HepG2 (cell line): ENCODE data around the gene SCAF11. TPM values are rescaled to one million over a fixed set of nuclear protein-coding genes. Genes with fewer than 3 reads are reported as not detected.

Source experiments
- CCDC6 ChIP-seq: sonication (generic); formaldehyde crosslinking; IDR thresholded peaks from 2 replicates; pipeline ENCODE4 v1.8.1; 2022; ENCODE audit warnings: mild to moderate bottlenecking, missing genetic modification reagents, moderate library complexity
- CEBPZ ChIP-seq: IDR thresholded peaks from 2 replicates; pipeline ENCODE4 v1.6.1; 2012; ENCODE audit warnings: low read length, improper control_type of control experiment
- CREB1 ChIP-seq, 2 experiments: fragments of 450-650 bp in 1 of 2; IDR thresholded peaks; 2 replicates each; pipeline ENCODE4 v1.6.1; 2016 to 2017; ENCODE audit warnings: control low read depth in 1 of 2, mild to moderate bottlenecking in 1 of 2, missing compliant biosample characterization in 1 of 2, missing genetic modification characterization in 1 of 2
- HNRNPK ChIP-seq: fragments of 200-400 bp; formaldehyde crosslinking; IDR thresholded peaks from 2 replicates; pipeline ENCODE4 v1.6.1; 2018; ENCODE audit warnings: low read length, low read depth, moderate library complexity, mild to moderate bottlenecking; ENCODE audit not compliant: poor library complexity, severe bottlenecking
- NRL ChIP-seq: sonication (generic); formaldehyde crosslinking; IDR thresholded peaks from 2 replicates; pipeline ENCODE4 v1.5.0; 2020; ENCODE audit warnings: missing genetic modification reagents, mild to moderate bottlenecking, moderate library complexity, borderline replicate concordance
- RARA ChIP-seq: IDR thresholded peaks from 2 replicates; pipeline ENCODE4 v1.6.1; 2016; ENCODE audit warnings: missing genetic modification reagents, missing compliant biosample characterization
- RARG ChIP-seq: sonication (generic); formaldehyde crosslinking; IDR thresholded peaks from 2 replicates; pipeline ENCODE4 v1.4.0; 2020; ENCODE audit warnings: low read depth, mild to moderate bottlenecking, missing genetic modification reagents
- SMAD1 ChIP-seq: sonication (generic); formaldehyde crosslinking; IDR thresholded peaks from 2 replicates; pipeline ENCODE4 v1.4.0; 2020; ENCODE audit warnings: missing genetic modification reagents, low read depth, mild to moderate bottlenecking, borderline replicate concordance
- TBX2 ChIP-seq: sonication (generic); formaldehyde crosslinking; IDR thresholded peaks from 2 replicates; pipeline ENCODE4 v1.5.0; 2020; ENCODE audit warnings: missing genetic modification reagents, mild to moderate bottlenecking, borderline replicate concordance
- ZFP41 ChIP-seq: sonication (generic); formaldehyde crosslinking; IDR thresholded peaks from 2 replicates; pipeline ENCODE4 v1.4.0; 2020; ENCODE audit warnings: mild to moderate bottlenecking, missing genetic modification reagents, borderline replicate concordance
- ZNF224 ChIP-seq: sonication (generic); formaldehyde crosslinking; IDR thresholded peaks from 2 replicates; pipeline ENCODE4 v1.5.0; 2020; ENCODE audit warnings: mild to moderate bottlenecking, missing genetic modification reagents
- ZNF3 ChIP-seq: IDR thresholded peaks from 2 replicates; pipeline ENCODE4 v1.7.0; 2017; ENCODE audit warnings: inconsistent platforms
- ZNF788 ChIP-seq: sonication (generic); formaldehyde crosslinking; IDR thresholded peaks from 2 replicates; pipeline ENCODE4 v1.5.0; 2020; ENCODE audit warnings: mild to moderate bottlenecking, missing genetic modification reagents, borderline replicate concordance
- ZNF839 ChIP-seq: sonication (generic); formaldehyde crosslinking; IDR thresholded peaks from 2 replicates; pipeline ENCODE4 v1.4.0; 2020; ENCODE audit warnings: missing genetic modification reagents, mild to moderate bottlenecking, borderline replicate concordance
- ZNF883 ChIP-seq: sonication (generic); formaldehyde crosslinking; IDR thresholded peaks from 2 replicates; pipeline ENCODE4 v1.5.1; 2020; ENCODE audit warnings: mild to moderate bottlenecking, missing genetic modification reagents; ENCODE audit errors: not compliant biosample characterization
- ZNF891 ChIP-seq: sonication (generic); formaldehyde crosslinking; IDR thresholded peaks from 2 replicates; pipeline ENCODE4 v1.5.0; 2020; ENCODE audit warnings: mild to moderate bottlenecking, missing genetic modification reagents
- polyA plus RNA-seq, 8 experiments: library from polyadenylated mRNA; depleted of rRNA in 3 of 8; stranded (reverse) in 7 of 8; unstranded in 1 of 8; fragments of >200 nt; fragmentation: Illumina TruSeq in 4 of 8; extraction: Trizol in 4 of 8; gene quantifications; 2 replicates each; pipeline versions ENCODE4 v1.2.1 to v1.2.3, GENCODE V29; 2011 to 2016; ENCODE audit warnings: low read depth in 4 of 8, missing spikeins in 1 of 8, mixed read lengths in 1 of 8; ENCODE audit not compliant: insufficient read depth in 1 of 8
- total RNA-seq, 5 experiments: library from RNA; depleted of rRNA; stranded (reverse); fragments of >200 nt; fragmentation: Illumina TruSeq; extraction: Trizol; gene quantifications; 2 replicates each; pipeline ENCODE4 v1.2.3, GENCODE V29; 2016; ENCODE audit warnings: low read depth in 1 of 5
- TF ChIP-seq, protein P1 (sequence below): sonication (generic); formaldehyde crosslinking; IDR thresholded peaks from 2 replicates; pipeline ENCODE4 v1.4.0; 2020; ENCODE audit warnings: low read depth, mild to moderate bottlenecking, missing genetic modification reagents
- TF ChIP-seq, protein P2 (sequence below): sonication (generic); formaldehyde crosslinking; IDR thresholded peaks from 2 replicates; pipeline ENCODE4 v1.4.0; 2020; ENCODE audit warnings: missing genetic modification reagents
- TF ChIP-seq, protein P3 (sequence below): sonication (generic); formaldehyde crosslinking; IDR thresholded peaks from 2 replicates; pipeline ENCODE4 v1.5.0; 2020; ENCODE audit warnings: missing genetic modification reagents
- TF ChIP-seq, protein P4 (sequence below): sonication (generic); formaldehyde crosslinking; IDR thresholded peaks from 2 replicates; pipeline ENCODE4 v1.5.0; 2020; ENCODE audit warnings: missing genetic modification reagents

The SCAF11 gene
- total and polyA plus RNA-seq, 2 of the 13 experiments (the other 11 are each of a cell fraction or from before 2014, with no cell fraction given), result 26.9 to 38.3 TPM

GRCh38 chr12:45990468-45991283 is at the start of gene SCAF11 (continued):
- TF ChIP-seq RARG (CRISPR knock-in tag) (0 out of 2 replicates have a peak, but pooled peaks have one; percentile 16), SMAD1 (CRISPR knock-in tag) (peak; percentile 39; the same call in 1 of the 2 replicates), ZNF891 (CRISPR knock-in tag) (peak; percentile 90), ZNF224 (CRISPR knock-in tag) (peak; percentile 93), CREB1 (IDR thresholded peaks at IDR 0.05) (peak; percentile 97), CREB1 (CRISPR knock-in tag; IDR thresholded peaks at IDR 0.05) (peak; percentile 96), RARA (CRISPR knock-in tag) (peak; percentile 55), ZNF839 (CRISPR knock-in tag) (0 out of 2 replicates have a peak, but pooled peaks have one; percentile 45), ZNF788 (CRISPR knock-in tag) (peak; percentile 93), CCDC6 (peak; percentile 96), CEBPZ (no peak), ZNF883 (CRISPR knock-in tag) (peak; percentile 74), HNRNPK (peak; percentile 97), TBX2 (peak; percentile 87), ZFP41 (CRISPR knock-in tag) (peak; percentile 78; the same call in 1 of the 2 replicates), ZNF3 (CRISPR knock-in tag) (no peak), NRL (CRISPR knock-in tag) (peak; percentile 88)
- TF ChIP-seq, protein P1, sequence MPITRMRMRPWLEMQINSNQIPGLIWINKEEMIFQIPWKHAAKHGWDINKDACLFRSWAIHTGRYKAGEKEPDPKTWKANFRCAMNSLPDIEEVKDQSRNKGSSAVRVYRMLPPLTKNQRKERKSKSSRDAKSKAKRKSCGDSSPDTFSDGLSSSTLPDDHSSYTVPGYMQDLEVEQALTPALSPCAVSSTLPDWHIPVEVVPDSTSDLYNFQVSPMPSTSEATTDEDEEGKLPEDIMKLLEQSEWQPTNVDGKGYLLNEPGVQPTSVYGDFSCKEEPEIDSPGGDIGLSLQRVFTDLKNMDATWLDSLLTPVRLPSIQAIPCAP (CRISPR knock-in tag), result peak; percentile 90
- TF ChIP-seq, protein P2, sequence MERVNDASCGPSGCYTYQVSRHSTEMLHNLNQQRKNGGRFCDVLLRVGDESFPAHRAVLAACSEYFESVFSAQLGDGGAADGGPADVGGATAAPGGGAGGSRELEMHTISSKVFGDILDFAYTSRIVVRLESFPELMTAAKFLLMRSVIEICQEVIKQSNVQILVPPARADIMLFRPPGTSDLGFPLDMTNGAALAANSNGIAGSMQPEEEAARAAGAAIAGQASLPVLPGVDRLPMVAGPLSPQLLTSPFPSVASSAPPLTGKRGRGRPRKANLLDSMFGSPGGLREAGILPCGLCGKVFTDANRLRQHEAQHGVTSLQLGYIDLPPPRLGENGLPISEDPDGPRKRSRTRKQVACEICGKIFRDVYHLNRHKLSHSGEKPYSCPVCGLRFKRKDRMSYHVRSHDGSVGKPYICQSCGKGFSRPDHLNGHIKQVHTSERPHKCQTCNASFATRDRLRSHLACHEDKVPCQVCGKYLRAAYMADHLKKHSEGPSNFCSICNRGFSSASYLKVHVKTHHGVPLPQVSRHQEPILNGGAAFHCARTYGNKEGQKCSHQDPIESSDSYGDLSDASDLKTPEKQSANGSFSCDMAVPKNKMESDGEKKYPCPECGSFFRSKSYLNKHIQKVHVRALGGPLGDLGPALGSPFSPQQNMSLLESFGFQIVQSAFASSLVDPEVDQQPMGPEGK (CRISPR knock-in tag), result no peak; the same call in none of the 2 replicates
- TF ChIP-seq, protein P3, sequence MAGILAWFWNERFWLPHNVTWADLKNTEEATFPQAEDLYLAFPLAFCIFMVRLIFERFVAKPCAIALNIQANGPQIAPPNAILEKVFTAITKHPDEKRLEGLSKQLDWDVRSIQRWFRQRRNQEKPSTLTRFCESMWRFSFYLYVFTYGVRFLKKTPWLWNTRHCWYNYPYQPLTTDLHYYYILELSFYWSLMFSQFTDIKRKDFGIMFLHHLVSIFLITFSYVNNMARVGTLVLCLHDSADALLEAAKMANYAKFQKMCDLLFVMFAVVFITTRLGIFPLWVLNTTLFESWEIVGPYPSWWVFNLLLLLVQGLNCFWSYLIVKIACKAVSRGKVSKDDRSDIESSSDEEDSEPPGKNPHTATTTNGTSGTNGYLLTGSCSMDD (CRISPR knock-in tag), result peak; percentile 9; the same call in 1 of the 2 replicates
- TF ChIP-seq, protein P4, sequence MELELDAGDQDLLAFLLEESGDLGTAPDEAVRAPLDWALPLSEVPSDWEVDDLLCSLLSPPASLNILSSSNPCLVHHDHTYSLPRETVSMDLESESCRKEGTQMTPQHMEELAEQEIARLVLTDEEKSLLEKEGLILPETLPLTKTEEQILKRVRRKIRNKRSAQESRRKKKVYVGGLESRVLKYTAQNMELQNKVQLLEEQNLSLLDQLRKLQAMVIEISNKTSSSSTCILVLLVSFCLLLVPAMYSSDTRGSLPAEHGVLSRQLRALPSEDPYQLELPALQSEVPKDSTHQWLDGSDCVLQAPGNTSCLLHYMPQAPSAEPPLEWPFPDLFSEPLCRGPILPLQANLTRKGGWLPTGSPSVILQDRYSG (CRISPR knock-in tag), result no peak
